SK-N-DZ (cell line): ENCODE results near the gene ELAPOR2.
"Not testable (repeated sequence)": the region's sequence is repeated elsewhere in the genome, so short reads cannot be mapped to it uniquely, and the experiment has no call there.

ENCODE experiments used
- DNase-seq: peaks from one replicate; pipeline ENCODE4 v3.0.0-alpha.2; 2015; ENCODE audit warnings: low spot score

The ELAPOR2 gene

GRCh38 chr7:87046456-87046855 is 13.0 kb downstream of the ELAPOR2 start:
- no peak for DNase-seq

GRCh38 chr7:87044713-87045112 is 14.7 kb downstream of the ELAPOR2 start:
- not testable (repeated sequence) for DNase-seq

GRCh38 chr7:87041586-87041985 is 17.9 kb downstream of the ELAPOR2 start:
- DNase-seq: not testable (repeated sequence)

- DNase-seq: not testable (repeated sequence)
Measured at GRCh38 chr7:87039691-87040299, 19.7 kb downstream of the ELAPOR2 start.

GRCh38 chr7:87038993-87039690 is 20.3 kb downstream of the ELAPOR2 start:
- peak; percentile 28 for DNase-seq

GRCh38 chr7:87036985-87037384 is 22.5 kb downstream of the ELAPOR2 start:
- no peak for DNase-seq

GRCh38 chr7:87032604-87033339 is 26.7 kb downstream of the ELAPOR2 start:
- DNase-seq: no peak

- no peak for DNase-seq
Measured at GRCh38 chr7:87029078-87029477, 30.4 kb downstream of the ELAPOR2 start.

- no peak for DNase-seq
Measured at GRCh38 chr7:87028636-87029035, 30.8 kb downstream of the ELAPOR2 start.

GRCh38 chr7:87027900-87028299 is 31.6 kb downstream of the ELAPOR2 start:
- DNase-seq: no peak

GRCh38 chr7:87021285-87021684 is 38.2 kb downstream of the ELAPOR2 start:
- DNase-seq: no peak

- no peak for DNase-seq
Measured at GRCh38 chr7:87016606-87017005, 42.8 kb downstream of the ELAPOR2 start.

GRCh38 chr7:87013840-87014190 is 45.6 kb downstream of the ELAPOR2 start:
- no peak for DNase-seq

- DNase-seq: no peak
Measured at GRCh38 chr7:87013136-87013839, 46.2 kb downstream of the ELAPOR2 start.
